C4-2B (cell line): ENCODE results near the gene APOE.
"Not testable (repeated sequence)": the region's sequence is repeated elsewhere in the genome, so short reads cannot be mapped to it uniquely, and the experiment has no call there.

Experiments used
- H3K27ac ChIP-seq: fragments of 450-650 bp; 2 replicates; pipeline ENCODE4 v1.5.1; 2017
- CTCF ChIP-seq: fragments of 450-650 bp; conservative IDR thresholded peaks from 2 replicates; pipeline ENCODE4 v1.5.1; 2017; ENCODE audit warnings: mild to moderate bottlenecking
- ZFX ChIP-seq: fragments of 450-650 bp; IDR thresholded peaks from 2 replicates; pipeline ENCODE4 v1.6.1; 2017

The APOE gene

GRCh38 chr19:44887648-44888047, 17.9 kb upstream of the APOE start:
- TF ChIP-seq ZFX (no peak), CTCF (no peak)
- no peak overlapping the region for H3K27ac ChIP-seq

DNA sequence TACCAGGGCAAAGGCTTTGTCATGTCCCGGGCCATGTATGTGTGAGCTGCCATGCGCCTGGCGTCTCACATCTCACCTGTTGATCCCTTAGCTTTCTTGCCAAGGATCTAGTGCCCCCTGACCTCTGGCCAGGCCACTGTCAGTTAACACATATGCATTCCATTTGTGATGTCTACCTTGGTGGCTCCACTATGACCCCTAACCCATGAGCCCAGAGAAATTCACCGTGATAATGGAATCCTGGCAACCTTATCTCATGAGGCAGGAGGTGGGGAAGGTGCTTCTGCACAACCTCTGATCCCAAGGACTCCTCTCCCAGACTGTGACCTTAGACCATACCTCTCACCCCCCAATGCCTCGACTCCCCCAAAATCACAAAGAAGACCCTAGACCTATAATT, 17.3 kb upstream of the APOE start:
- not testable (repeated sequence) for H3K27ac ChIP-seq

DNA sequence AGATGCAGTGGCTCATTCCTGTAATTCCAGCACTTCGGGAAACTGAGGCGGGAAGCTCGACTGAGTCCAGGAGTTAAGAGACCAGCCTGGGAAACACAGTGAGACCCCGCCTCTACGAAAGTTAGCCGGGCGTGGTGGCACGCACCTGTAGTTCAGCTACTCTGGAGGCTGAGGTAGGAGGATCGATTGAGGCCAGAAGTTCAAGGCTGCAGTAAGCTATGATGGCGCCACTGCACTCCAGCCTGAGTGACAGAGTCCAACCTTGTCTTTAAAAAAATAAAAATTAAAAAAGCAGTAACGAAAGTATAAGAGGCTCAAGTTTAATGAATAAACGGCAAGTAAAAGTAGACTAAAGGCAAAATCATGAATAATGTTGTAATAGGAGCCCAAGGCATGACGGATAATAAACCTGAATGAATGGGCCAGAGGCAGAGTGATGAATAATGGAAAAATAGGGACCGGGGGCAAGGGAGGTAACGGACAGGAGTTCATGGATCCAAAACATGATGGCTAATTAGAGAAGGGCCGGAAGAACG, 15.7 kb upstream of the APOE start:
- no peak for TF ChIP-seq ZFX
- TF ChIP-seq CTCF: no peak
- H3K27ac ChIP-seq: peak overlapping the region; percentile 94

DNA sequence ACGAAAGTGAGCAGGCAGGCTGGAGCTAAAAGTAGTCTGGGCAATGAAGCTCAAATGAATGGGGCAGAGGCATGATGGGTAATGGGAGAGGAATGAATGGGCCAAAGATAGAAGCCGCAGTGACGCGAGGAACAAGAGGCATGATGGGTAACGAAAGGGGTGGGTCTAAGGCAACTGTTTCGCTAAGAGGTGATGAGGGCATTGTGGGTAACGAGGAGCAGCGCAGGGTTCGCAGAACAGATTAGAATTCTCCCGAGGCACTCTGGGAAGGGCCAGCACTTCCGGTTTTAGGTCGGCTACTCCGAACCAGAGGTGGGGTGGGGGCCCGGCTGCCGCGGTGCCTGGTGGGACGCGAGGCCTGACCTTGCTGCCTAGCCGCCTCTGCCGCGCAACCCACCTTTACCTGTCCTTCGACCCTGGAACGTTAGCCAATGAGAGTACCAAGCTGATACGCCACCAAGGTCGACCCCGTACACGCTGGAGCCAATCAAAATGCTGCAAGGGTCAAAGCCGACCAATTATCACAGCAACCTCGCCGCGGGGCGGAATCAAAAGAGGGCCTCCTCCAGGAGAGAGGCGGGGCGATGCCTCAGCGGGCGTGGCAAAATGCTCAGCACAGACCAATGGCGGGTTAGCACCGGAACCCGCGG, 15.1 kb upstream of the APOE start:
- peak overlapping the region; percentile 94 for H3K27ac ChIP-seq
- no peak for TF ChIP-seq CTCF
- no peak for TF ChIP-seq ZFX

DNA sequence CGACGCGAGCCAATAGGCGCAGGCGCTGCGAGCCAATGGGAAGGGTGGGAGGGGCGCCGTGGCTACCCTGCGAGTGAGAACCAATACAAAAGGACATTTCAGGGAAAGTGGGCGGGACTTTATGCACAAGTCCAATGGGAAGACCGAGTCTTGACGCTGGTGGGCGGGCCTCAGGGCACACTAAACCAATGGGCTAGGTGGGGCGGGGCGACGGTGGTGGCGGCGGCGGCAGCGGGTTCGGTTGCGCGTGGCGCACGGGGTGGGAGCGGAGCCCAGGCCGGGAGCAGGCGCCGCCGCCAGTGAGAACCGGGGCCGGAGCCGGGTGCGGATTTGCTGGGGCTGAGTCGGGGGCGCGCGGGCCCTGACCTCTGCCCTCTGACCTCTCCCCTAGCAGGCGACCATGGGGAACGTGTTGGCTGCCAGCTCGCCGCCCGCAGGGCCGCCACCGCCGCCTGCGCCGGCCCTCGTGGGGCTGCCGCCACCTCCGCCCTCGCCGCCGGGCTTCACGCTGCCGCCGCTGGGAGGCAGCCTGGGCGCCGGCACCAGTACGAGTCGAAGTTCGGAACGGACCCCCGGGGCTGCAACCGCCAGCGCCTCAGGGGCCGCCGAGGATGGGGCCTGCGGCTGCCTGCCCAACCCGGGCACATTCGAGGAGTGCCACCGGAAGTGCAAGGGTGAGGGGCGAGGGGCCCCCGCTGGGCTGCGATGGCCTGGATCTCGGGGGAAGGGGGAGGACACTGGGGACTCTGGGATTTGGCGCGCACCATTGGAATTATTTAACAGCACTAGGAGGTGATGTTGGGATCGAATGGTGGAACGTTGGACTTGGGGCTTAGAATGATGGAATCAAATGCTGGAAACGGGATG, 14.3 kb upstream of the APOE start, which contains the start of gene TOMM40:
Gene TOMM40 (plus strand): TSS at position 239 of the 867 bp plus-strand sequence. CDS start 162 bp downstream, at position 401.
- TF ChIP-seq ZFX (peak; percentile 75; the same call in 1 of the 2 replicates), CTCF (no peak)
- peak within 1 kb of the TSS; percentile 94 for H3K27ac ChIP-seq

- H3K27ac ChIP-seq: no peak overlapping the region
- no peak for TF ChIP-seq ZFX
- no peak for TF ChIP-seq CTCF
Measured at GRCh38 chr19:44892932-44893331, 12.7 kb upstream of the APOE start.

GRCh38 chr19:44893332-44894051, 12.1 kb upstream of the APOE start:
- no peak overlapping the region for H3K27ac ChIP-seq
- TF ChIP-seq ZFX (no peak), CTCF (no peak)
